IPS-NIHi7 (cell line): ENCODE data around the gene KAZN.
A peak's percentile ranks its signal among the peaks of the same experiment; 100 is the strongest.
"Not testable (repeated sequence)": the region's sequence is repeated elsewhere in the genome, so short reads cannot be mapped to it uniquely, and the experiment has no call there.

ENCODE experiments used
- DNase-seq: peaks from one replicate; pipeline ENCODE4 v3.0.0; 2012; ENCODE audit warnings: mixed read lengths; ENCODE audit errors: extremely low spot score

Gene KAZN

DNA sequence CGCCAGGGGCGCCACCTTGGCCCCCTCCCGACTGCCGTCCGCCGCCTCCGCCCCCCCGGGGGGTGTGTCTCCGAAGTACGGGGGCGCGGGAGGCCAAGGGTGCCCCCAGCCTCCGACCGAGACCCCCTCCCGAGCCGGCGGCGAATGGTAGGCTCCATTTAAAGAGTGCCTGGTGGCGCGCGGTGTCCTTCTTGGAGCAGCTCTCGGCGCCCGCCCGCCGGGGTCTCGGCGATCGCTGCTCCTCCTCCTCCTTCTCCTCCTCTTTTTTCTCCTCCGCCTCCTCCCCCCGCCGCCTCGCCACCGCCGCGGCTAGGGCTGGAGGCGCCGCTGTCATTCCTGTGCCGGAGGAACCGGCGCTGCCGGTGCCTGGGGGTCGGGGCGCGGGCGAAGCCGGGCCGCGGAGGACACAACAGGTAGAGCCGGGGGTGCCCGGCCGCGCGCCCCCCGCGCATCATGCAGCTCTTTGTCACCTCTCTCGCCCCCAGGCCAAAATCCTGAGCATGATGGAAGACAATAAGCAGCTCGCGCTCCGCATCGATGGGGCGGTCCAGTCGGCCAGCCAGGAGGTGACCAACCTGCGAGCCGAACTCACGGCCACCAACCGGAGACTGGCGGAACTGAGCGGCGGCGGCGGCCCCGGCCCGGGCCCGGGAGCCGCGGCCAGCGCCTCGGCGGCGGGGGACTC is at the start of gene KAZN:
Gene KAZN (plus strand): TSS at position 188 of the 685 bp plus-strand sequence.
- DNase-seq: peak; percentile 69

DNA sequence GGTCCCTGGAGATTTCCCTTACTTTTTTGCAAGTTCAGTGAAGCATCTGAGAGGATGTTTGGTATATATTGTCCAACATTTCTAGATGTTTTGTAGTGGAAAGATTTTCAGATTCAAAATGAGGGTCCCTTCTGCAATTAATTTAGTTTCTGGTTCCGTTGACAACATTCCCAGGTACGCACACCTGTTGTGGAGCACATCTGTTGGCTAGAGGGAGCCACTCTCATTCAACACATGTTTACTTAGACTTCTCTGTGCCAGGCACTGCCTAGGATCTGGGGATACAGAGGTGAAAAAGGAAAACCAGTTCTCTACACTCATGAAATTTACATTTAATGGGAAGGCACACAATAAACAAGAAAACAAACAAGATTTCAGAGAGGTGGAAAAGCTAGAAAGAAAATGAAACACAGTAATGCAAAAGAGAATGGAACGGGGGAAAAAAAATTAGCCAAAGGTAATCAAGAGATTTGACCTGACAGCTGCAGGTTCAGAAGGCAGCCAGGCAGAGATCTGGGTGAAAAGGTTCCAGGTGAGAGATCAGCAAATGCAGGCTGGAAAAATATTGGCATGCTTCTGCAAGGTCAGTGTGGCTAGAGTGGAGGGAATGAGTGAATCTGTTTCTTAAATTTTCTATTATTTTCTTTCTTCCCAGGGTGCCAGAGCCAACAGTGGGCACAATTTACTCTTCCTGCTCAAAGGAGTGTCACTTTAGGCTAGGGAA is 48.4 kb upstream of the KAZN start:
- no peak for DNase-seq

DNA sequence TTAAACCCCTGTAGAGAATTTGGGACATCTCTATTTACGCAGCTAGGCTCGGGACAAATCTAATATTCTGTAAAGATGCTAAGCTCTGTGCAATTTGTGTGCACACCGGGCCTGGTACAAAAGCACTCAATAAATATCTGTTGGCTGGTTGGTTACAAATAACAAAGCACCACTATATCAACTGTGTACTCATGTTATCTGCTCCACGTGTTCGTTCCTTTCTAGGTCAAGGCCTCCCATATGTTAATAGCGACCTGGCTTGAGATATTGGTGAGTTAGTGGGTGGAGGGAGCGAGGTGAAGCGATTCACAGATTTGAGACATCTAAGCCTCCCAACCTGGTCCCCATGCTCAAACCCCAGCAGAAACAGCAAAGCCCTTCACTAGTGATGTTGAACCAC is 47.1 kb upstream of the KAZN start:
- no peak for DNase-seq

GRCh38 chr1:14552246-14552965 is 46.1 kb upstream of the KAZN start:
- no peak for DNase-seq

DNA sequence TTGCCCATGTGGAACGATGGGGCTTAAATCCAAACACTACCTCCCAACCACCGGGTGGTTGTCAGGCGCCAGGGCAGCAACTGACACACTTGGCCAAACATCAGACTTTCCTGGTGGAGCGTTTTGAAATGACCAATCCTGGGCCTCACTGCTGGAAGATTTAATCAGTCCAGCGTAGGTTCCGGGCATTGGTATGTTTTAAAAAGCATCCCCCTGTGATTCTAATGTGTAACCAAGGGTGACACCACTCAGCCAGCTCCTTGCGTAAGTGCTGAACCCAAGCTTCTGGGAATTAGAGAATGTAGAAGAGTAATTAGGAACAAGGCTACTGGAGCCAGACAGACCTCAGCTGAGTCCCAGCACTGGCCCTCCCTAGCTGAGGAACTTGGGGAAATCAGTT is 44.8 kb upstream of the KAZN start:
- DNase-seq: no peak

DNA sequence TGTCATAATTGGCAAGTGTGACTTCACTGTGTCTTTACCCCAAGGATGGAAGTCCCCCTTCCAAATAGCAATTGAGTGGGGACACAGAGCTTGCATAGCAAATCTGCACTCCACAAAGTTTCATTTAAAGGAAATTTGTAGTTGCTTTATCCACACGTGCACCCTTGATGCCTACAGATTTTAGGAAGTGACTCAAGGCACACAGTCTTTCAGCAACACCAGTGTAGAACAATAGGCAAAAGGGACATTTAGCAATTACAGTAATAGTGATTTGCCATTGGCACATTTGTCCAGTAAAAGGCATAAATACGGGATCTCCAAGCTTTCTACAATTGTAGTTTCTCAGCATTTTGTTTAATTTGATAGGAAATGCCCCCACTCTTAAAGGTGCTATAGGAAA is 43.4 kb upstream of the KAZN start:
- DNase-seq: no peak

GRCh38 chr1:14561014-14561693 is 37.3 kb upstream of the KAZN start:
- DNase-seq: no peak

DNA sequence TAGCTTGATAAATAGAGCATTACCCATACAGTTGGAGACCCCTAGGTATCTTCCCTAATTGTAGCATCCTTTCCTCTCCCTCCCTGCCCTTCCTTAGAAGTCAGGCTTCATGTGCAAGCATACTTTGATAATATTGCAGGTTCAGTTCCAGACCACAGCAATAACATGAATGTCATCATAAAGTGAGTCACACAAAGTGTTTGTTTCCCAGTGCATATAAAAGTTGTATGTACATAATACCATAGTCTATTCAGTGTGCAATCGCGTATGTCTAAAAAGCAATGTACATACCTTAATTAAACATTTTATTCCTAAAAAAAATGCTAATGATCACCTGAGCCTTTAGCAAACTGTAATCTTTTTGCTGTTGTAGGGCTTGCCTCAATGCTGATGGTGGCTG is 33.4 kb upstream of the KAZN start:
- no peak for DNase-seq

- DNase-seq: no peak
Observed at GRCh38 chr1:14567056-14567455, 31.4 kb upstream of the KAZN start.

- DNase-seq: no peak
Observed at GRCh38 chr1:14567903-14568302, 30.6 kb upstream of the KAZN start.

DNA sequence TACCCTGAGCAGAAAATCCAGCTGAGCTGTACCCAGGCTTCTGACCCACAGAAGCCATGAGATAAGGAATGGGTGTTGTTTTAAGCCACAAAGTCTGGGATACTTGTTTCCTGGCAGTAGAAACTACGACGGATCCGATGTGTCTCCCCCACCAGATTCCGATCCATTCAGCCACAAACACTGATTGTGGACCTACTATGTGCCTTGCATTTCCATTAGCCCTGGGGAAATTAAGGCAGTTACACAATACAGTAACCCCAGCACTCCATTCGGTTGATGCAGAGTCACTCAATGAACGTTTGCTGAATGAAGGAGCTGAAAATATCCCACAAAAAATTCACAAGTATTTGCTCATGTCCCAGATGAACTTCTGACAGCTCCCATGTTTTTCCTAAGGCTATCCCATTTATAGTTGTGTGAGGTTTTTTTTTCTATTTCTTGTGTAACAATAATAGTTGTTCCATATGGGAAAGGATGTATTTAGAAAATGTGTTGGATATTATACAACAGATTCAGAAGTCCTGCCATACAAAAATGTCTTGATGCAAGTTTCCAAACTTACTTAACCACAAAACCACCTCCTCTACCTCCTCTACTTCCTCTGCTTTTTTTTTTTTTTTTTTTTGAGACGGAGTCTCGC is 29.6 kb upstream of the KAZN start:
- no peak for DNase-seq

DNA sequence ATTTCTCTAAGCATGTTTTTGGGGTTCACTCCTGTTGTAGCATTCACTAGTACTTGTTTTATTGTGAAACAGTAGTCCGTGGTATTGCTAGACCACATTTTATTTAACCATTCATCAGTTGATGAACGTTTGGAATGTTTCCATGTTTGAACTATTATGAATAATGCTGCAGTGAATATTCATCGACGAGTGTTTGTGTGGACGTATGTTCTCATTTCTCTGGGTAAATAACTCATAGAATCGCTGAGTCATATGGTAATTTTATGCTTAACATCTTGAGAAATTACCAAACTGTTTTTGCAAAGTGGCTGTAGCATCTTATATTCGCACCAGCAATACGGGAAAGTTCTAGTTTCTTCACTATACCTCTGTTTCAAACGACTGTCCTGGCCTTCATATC is 28.0 kb upstream of the KAZN start:
- DNase-seq: no peak

DNA sequence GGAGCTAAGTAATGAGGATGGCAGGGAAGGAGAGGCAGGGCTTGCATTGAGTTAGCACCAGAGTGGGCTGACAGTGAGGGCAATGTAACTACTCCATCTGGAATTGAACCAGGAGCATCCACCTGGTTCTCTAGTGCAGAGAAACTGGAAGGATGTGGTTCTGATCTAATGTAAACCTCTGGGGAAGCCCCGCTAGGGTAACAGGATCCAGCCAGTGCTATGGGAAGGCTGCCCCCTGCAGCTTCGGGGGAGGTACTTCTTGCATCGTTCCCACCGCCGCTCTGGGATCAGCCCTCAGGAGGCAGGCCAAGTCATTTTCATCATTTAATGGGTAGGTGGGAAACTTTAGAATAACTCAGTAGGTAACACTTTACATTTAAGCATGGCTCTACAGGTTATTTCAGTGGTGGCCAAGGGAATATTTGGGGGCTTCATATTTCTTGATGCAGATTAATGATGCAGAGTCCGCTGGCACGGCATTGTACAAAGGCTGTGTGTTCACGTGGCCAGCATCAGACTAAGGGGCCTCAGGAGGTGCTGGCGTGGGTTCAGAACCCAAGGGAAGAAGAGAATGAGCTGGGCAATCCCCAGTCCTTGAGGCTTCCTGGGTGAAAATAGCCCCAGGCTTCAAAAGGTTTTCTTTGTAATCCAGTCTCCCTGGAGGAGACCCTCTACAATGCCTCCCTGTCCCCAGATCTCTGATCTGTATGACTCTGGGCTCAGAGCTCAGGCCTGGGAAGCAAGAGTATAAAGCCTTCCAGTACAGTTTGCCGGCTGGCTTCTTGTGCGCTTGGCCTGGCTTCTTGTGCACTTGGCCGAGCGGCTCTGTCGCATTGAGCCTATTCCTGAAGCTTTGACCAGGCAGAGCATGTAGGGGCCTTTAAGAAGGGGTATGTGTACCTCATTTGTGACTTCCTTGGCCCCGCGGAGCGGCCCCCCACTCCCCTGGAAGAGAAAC is 26.4 kb upstream of the KAZN start:
- peak; percentile 91 for DNase-seq

- DNase-seq: no peak
Observed at GRCh38 chr1:14572861-14573260, 25.6 kb upstream of the KAZN start.

- DNase-seq: no peak
Observed at GRCh38 chr1:14576155-14576554, 22.3 kb upstream of the KAZN start.

GRCh38 chr1:14577261-14577660 is 21.2 kb upstream of the KAZN start:
- DNase-seq: no peak

DNA sequence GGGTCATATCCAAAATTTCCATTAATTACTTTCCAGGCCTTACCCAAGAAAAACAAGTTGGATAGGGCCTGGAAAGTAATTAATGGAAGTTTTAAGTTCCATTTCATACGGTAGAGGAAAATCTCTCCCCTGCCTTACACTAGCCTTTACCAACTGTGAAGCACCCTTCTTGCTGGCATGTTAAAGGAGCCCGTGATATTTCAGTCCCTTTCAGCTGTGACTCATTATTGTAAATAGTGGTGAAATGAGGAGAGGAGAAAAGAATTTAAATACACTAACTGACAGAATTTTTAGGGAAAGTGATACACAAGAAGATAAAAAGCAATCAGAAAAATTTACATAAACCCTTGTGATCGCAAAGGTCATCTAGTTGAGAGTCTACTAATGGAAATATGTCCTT is 20.3 kb upstream of the KAZN start:
- no peak for DNase-seq

- not testable (repeated sequence) for DNase-seq
Observed at GRCh38 chr1:14580295-14580694, 18.2 kb upstream of the KAZN start.

DNA sequence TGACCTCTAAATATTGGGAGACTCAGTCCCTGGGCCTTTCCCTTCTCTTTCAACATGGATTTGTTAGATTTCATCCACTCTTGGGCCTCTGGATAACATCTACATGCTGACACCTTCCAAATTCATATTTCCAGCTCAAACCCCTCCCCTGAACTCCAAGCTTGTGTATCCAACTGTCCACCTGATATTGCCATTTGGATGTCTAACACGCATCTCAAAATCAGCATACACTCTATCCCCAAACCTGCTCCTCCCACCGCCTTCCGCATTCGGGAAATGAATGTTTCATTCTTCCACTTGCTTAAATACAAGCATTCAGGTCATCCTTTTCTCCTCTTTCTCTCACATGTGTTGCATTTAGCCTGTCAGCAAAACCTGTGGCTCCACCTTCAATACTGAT is 17.5 kb upstream of the KAZN start:
- no peak for DNase-seq

- DNase-seq: no peak
Observed at GRCh38 chr1:14583788-14584187, 14.7 kb upstream of the KAZN start.

DNA sequence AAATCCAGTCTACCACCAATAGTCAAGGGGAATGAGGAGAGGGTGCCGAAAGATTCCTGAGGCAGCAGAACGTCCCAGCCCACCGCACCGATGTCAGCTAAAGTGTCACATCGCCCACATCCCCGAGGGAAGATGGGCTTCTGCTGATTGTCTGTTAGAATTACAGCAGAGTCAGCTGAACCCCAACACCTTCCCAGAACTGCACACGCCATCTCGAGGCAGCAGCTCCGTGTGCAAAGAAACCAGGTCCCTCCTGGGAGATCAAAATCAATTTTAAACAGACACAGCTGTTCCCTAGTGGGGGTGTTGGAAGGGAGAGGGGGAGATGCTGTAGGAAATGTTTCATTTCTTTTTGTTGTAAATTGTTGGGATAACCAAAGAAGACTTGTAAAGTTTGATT is 12.8 kb upstream of the KAZN start:
- no peak for DNase-seq
